CD14-positive monocyte (primary cell): ENCODE data around the gene PRR5. TPM values are rescaled to one million over a fixed set of nuclear protein-coding genes. Genes with fewer than 3 reads are reported as not detected.

ENCODE experiments used
- DNase-seq, 3 donors: peaks; one replicate each; pipeline ENCODE4 v3.0.0-alpha.2; 2011 to 2022
- H2AFZ ChIP-seq: 2 replicates; pipeline ENCODE4 v1.6.0; 2012; ENCODE audit warnings: mild to moderate bottlenecking, low read depth, low read length, inconsistent platforms; ENCODE audit not compliant: insufficient read depth, poor library complexity, severe bottlenecking
- H3K27ac ChIP-seq, 2 donors: 1 replicate in 1 of 2; 2 replicates in 1 of 2; pipeline ENCODE4 v1.5.1; 2012 to 2013; ENCODE audit warnings: low read length in 2 of 2, control low read depth in 1 of 2, inconsistent platforms in 1 of 2, low read depth in 1 of 2, mild to moderate bottlenecking in 1 of 2
- H3K27me3 ChIP-seq, 2 donors: one replicate each; pipeline versions ENCODE4 v1.6.0 to v1.6.1; 2011 to 2013; ENCODE audit warnings: low read length in 2 of 2; ENCODE audit not compliant: control insufficient read depth in 2 of 2, insufficient read depth in 2 of 2
- H3K36me3 ChIP-seq, 2 donors: replicated peaks in 1 of 2; 1 replicate in 1 of 2; 2 replicates in 1 of 2; pipeline versions ENCODE4 v1.5.1 to v1.6.1; 2012 to 2013; ENCODE audit warnings: low read length in 2 of 2, control low read depth in 1 of 2, inconsistent platforms in 1 of 2, mild to moderate bottlenecking in 1 of 2; ENCODE audit not compliant: insufficient read depth in 2 of 2, control insufficient read depth in 1 of 2
- H3K4me1 ChIP-seq, 2 donors: 1 replicate in 1 of 2; 2 replicates in 1 of 2; pipeline versions ENCODE4 v1.5.1 to v1.6.1; 2012 to 2013; ENCODE audit warnings: low read length in 2 of 2, control low read depth in 1 of 2, inconsistent platforms in 1 of 2, mild to moderate bottlenecking in 1 of 2, moderate library complexity in 1 of 2; ENCODE audit not compliant: insufficient read depth in 2 of 2, control insufficient read depth in 1 of 2
- H3K4me2 ChIP-seq: replicated peaks from 2 replicates; pipeline ENCODE3; 2012; ENCODE audit warnings: low read length, moderate library complexity, mild to moderate bottlenecking; ENCODE audit not compliant: poor library complexity, severe bottlenecking; ENCODE audit errors: extremely low read depth
- H3K4me3 ChIP-seq, 3 experiments: fragments of 200-600 bp in 1 of 3; sonication (generic) in 1 of 3; replicated peaks in 1 of 3; 1 replicate in 2 of 3; 2 replicates in 1 of 3; pipeline ENCODE4 v1.5.1; 2011 to 2013; ENCODE audit warnings: low read length in 3 of 3, mild to moderate bottlenecking in 3 of 3, control low read depth in 2 of 3, low read depth in 2 of 3, inconsistent platforms in 1 of 3, moderate library complexity in 1 of 3
- H3K79me2 ChIP-seq: 2 replicates; pipeline ENCODE4 v1.6.0; 2012; ENCODE audit warnings: mild to moderate bottlenecking, control low read depth, inconsistent platforms, low read length, moderate library complexity; ENCODE audit not compliant: insufficient read depth
- H3K9ac ChIP-seq: 2 replicates; pipeline ENCODE4 v1.6.0; 2017; ENCODE audit warnings: low read length, mild to moderate bottlenecking; ENCODE audit not compliant: insufficient read depth, poor library complexity, severe bottlenecking
- H3K9me3 ChIP-seq, 2 donors: replicated peaks in 1 of 2; 1 replicate in 1 of 2; 2 replicates in 1 of 2; pipeline versions ENCODE4 v1.5.1 to v1.6.1; 2012 to 2013; ENCODE audit warnings: low read length in 2 of 2, control low read depth in 1 of 2; ENCODE audit not compliant: control insufficient read depth in 1 of 2, insufficient read depth in 1 of 2
- H4K20me1 ChIP-seq: 2 replicates; pipeline ENCODE4 v1.6.0; 2012; ENCODE audit warnings: mild to moderate bottlenecking, low read length, control low read depth, moderate library complexity; ENCODE audit not compliant: insufficient read depth
- H3K27ac Mint-ChIP-seq, 7 donors: one replicate each; pipeline ENCODE4 v1.8.0; 2020; ENCODE audit warnings: mild to moderate bottlenecking in 7 of 7, mixed read lengths in 7 of 7, moderate library complexity in 6 of 7, inconsistent platforms in 2 of 7
- H3K27me3 Mint-ChIP-seq, 3 donors: one replicate each; pipeline ENCODE4 v1.8.0; 2021 to 2022; ENCODE audit warnings: low read depth in 3 of 3, mild to moderate bottlenecking in 3 of 3, mixed read lengths in 3 of 3, moderate library complexity in 3 of 3, inconsistent platforms in 1 of 3
- H3K36me3 Mint-ChIP-seq, 2 donors: one replicate each; pipeline ENCODE4 v1.8.0; 2020; ENCODE audit warnings: mixed read lengths in 2 of 2, inconsistent platforms in 1 of 2, mild to moderate bottlenecking in 1 of 2
- H3K4me1 Mint-ChIP-seq: one replicate; pipeline ENCODE4 v1.8.0; 2020; ENCODE audit warnings: mild to moderate bottlenecking, mixed read lengths
- H3K4me3 Mint-ChIP-seq, 2 donors: one replicate each; pipeline ENCODE4 v1.8.0; 2020; ENCODE audit warnings: mild to moderate bottlenecking in 2 of 2, mixed read lengths in 2 of 2, moderate library complexity in 1 of 2
- H3K9me3 Mint-ChIP-seq, 7 donors: one replicate each; pipeline ENCODE4 v1.8.0; 2020 to 2022; ENCODE audit warnings: mixed read lengths in 7 of 7, mild to moderate bottlenecking in 6 of 7, moderate library complexity in 6 of 7, inconsistent platforms in 2 of 7
- WGBS: methylation state at CpG from one replicate; pipeline ENCODE4 v1.1.5; 2013; ENCODE audit warnings: missing lambda C conversion rate; ENCODE audit not compliant: insufficient coverage; 5-methylcytosine and 5-hydroxymethylcytosine counted together
- intact Hi-C, 2 donors: fragments of 100-400 bp; cut with micrococcal nuclease; formaldehyde crosslinking; loops; one replicate each; pipeline versions ENCODE4 v1.15.0 to v1.15.1; 2023
- polyA plus RNA-seq, 3 donors: library from polyadenylated mRNA; depleted of rRNA in 1 of 3; unstranded in 2 of 3; stranded (reverse) in 1 of 3; fragments of 300-500 nt in 2 of 3; fragments of >200 nt in 1 of 3; fragmentation: Illumina TruSeq in 2 of 3; gene quantifications; 1 replicate in 2 of 3; 2 replicates in 1 of 3; pipeline ENCODE4 v1.2.3, GENCODE V29; 2012 to 2021
- TF ChIP-seq, protein P1 (sequence below): fragments of 200-600 bp; IDR thresholded peaks from one replicate; pipeline ENCODE4 v1.8.0; 2022; ENCODE audit warnings: antibody characterized with exemption, mild to moderate bottlenecking

Gene PRR5
- polyA plus RNA-seq, 3 donors: 0.66 to 1.5 (median 1.2) TPM

DNA sequence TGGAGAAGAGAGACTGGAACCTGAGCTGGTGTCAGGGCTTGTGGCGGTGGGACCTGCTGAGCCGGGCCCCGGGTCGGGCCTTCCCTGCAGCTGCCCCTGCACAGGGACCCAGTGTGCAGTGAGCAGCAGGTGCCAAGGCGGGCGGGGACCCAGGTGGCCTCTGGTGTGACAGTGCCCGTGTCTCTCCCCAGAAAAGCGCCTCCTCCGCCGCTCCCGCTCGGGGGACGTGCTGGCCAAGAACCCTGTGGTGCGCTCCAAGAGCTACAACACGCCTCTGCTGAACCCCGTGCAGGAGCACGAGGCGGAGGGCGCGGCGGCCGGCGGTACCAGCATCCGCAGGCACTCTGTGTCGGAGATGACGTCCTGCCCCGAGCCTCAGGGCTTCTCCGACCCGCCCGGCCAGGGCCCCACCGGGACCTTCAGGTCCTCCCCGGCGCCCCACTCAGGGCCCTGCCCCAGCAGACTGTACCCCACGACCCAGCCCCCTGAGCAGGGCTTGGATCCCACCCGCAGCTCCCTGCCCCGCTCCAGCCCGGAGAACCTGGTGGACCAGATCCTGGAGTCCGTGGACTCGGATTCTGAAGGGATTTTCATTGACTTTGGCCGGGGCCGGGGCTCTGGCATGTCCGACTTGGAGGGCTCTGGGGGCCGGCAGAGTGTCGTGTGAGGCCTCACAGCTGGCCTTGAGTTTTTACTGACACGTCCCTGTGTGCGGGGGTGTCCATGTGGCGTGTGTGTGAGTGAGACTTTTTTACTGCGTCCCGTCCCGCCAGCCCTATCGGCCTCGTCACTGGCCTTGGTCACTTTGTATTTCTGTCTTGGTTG is 34.8 kb downstream of the PRR5 start:
- DNase-seq: no peak
- Histone ChIP-seq H3K4me3 (no peak overlapping the region), H3K79me2 (no peaks in the 10 kb centered on the region), H3K9ac (no peak overlapping the region), H3K4me2 (no peak overlapping the region), H2AFZ (no peak overlapping the region), H4K20me1 (no peaks in the 10 kb centered on the region), H3K36me3 (no peaks in the 10 kb centered on the region), H3K27ac (no peak overlapping the region), H3K4me1 (no peaks in the 10 kb centered on the region), H3K9me3 (no peaks in the 10 kb centered on the region), H3K27me3 (no peaks in the 10 kb centered on the region)
- TF ChIP-seq, protein P1, sequence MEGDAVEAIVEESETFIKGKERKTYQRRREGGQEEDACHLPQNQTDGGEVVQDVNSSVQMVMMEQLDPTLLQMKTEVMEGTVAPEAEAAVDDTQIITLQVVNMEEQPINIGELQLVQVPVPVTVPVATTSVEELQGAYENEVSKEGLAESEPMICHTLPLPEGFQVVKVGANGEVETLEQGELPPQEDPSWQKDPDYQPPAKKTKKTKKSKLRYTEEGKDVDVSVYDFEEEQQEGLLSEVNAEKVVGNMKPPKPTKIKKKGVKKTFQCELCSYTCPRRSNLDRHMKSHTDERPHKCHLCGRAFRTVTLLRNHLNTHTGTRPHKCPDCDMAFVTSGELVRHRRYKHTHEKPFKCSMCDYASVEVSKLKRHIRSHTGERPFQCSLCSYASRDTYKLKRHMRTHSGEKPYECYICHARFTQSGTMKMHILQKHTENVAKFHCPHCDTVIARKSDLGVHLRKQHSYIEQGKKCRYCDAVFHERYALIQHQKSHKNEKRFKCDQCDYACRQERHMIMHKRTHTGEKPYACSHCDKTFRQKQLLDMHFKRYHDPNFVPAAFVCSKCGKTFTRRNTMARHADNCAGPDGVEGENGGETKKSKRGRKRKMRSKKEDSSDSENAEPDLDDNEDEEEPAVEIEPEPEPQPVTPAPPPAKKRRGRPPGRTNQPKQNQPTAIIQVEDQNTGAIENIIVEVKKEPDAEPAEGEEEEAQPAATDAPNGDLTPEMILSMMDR: no peak
- Mint-ChIP-seq H3K4me3 (no peak overlapping the region), H3K27me3 (peaks cover 0 to 6% (median 0%) of the 10 kb centered on the region in 3 donors), H3K9me3 (peaks cover 0 to 3% (median 1%) of the 10 kb centered on the region in 7 donors), H3K4me1 (no peaks in the 10 kb centered on the region), H3K27ac (no peak overlapping the region), H3K36me3 (no peaks in the 10 kb centered on the region)
- intact Hi-C loops: loop anchor here in 1 of 2 donors (1.0 kb wide), 1 partner anchor 39 kb away; no protein-coding TSS in a partner anchor
- WGBS: 96% methylated on average over 52 of the region's 52 CpGs

DNA sequence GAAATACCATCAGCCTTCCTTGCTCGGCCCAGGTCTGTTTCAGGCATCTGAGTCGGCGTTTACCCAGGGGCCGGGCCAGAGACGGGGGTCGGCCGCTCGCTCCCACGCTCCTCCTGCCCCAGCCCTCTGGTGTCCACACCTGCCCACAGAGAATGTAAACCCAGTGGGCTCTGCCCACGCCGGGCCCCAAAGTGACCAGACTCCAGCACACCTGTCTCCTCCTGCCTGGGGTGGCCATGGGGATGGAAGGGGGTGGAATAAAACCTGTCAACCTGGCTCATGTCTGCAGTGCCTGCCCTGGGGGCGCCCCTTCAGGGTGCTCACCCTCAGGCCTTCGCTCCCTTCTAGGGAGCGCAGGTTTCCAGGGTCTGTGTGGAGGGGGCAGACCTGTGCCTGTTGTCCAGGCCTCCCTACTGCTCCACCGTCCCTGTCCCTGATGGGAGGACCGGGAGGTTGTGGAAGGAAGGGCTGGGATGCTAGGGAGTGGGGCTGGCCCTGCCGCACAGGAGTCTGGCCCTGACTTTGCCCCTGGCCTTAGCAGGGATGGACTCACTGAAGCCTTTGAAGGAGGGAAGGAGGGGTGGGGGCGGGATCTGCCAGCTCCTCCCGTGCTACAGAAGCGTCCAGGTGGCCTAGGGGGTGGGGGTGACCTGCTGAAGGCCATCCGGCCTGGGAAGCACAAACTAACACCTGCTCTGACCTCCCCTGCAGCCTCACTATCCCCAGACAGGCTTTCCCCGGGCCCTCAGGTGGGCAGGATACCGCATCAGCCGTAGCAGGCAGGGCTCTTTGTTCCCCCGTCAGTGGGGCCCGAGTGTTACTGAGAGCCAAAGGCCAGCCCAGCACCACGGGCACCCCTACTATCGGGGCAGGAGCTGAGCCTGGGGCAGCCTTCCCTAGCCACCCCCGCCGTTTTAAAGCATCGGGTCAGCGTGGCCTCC is 35.7 kb downstream of the PRR5 start:
- H3K79me2 ChIP-seq: no peaks in the 10 kb centered on the region
- intact Hi-C loops: no loop called here
- H3K9me3 ChIP-seq: no peaks in the 10 kb centered on the region
- Mint-ChIP-seq H3K27me3 (peaks cover under 1 to 6% (median 2%) of the 10 kb centered on the region in 3 donors), H3K36me3 (no peaks in the 10 kb centered on the region), H3K4me1 (no peaks in the 10 kb centered on the region), H3K9me3 (peaks cover 0 to 2% (median 0%) of the 10 kb centered on the region in 7 donors), H3K4me3 (no peak overlapping the region), H3K27ac (no peak overlapping the region)
- no peak overlapping the region for H3K4me2 ChIP-seq
- H2AFZ ChIP-seq: no peak overlapping the region
- 91% methylated on average over 16 of the region's 32 CpGs for WGBS
- H3K4me3 ChIP-seq: no peak overlapping the region
- TF ChIP-seq, protein P1: no peak
- DNase-seq: no peak
- H4K20me1 ChIP-seq: no peaks in the 10 kb centered on the region
- no peaks in the 10 kb centered on the region for H3K4me1 ChIP-seq
- H3K36me3 ChIP-seq: no peaks in the 10 kb centered on the region
- H3K27ac ChIP-seq: no peak overlapping the region
- no peaks in the 10 kb centered on the region for H3K27me3 ChIP-seq
- H3K9ac ChIP-seq: no peak overlapping the region
